NCI-H1417 (cell line): Measurements from ENCODE around the gene AMACR.

Experiments
- DNase-seq, 3 experiments: peaks; one replicate each; lab custom pipeline; 2025; lab: John Stamatoyannopoulos, UW

The AMACR gene

DNA sequence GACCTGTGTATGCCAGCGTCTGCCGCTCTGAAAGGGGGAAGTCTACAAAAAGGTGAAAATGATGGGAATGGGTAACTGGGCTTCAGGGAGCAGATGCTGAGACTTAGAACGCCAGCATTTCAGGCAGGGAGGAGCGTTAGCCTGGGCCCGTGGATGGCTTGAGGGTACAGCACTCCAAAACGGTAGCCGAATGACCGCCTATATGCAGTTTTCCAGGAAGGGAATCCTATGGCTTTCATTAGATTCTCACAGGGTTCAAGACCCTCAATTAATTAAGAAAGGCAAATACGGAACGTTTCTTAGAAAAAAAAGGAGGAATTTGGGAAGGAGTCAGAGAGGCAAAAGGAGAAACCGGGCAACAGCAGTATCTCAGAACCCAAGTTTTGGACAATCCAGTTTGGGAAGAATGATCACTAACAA lies 639 bp downstream of the AMACR start:
- peak in 2 of 3 experiments; percentile 63 to 74 for DNase-seq

- no peak for DNase-seq
Measured at GRCh38 chr5:34005681-34006080, 2.2 kb downstream of the AMACR start.

DNA sequence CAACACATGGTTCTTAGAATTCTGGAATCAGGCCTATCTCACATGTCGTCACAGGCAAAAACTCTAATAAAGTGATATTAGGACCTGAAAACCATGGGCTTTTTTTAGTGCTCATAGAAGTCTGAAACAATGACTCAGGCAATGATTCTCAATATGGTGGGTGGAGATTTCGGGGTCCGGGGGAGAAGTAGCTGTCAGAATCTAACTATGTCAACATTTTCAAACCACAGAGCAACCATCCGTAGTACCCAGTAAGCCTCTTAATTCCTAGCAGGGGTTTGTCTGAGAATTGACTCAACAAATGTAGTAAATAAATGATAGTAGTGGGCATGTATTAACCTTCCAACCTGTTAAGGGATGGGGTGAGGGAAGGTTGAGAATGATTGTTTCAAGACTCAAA lies 2.6 kb downstream of the AMACR start:
- no peak for DNase-seq

- no peak for DNase-seq
Measured at GRCh38 chr5:34003941-34004340, 3.9 kb downstream of the AMACR start.

GRCh38 chr5:34002629-34003328 lies 5.1 kb downstream of the AMACR start:
- no peak for DNase-seq

DNA sequence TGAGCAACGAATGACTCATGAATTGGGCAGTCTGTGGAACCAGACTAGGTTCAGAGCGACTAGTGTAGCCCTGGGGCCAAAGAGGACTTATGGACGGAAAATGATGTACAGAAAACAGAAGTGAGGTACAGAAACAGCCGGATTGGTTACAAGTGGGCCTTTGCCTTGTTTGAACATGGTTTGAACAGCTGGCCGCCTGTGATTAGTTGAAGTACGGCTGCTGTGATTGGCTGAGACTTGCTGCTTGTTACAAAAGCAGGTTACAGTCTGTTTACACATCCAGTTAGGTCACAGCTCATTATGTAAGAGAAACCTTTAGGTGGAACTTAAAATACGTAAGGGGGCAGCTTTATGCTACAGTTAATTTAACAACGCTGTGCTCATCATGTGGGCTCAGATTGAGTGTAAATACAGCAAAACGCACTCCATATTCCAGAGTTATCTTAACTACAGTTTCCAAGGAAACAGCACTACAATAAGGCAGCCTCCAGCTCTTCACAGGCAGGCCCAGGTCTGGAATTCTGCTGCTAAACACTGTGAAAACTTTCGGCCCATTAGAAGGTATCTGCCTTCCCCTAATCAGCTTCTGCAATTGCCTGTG lies 6.5 kb downstream of the AMACR start:
- DNase-seq: peak; percentile 79 to 96 (median 85)

DNA sequence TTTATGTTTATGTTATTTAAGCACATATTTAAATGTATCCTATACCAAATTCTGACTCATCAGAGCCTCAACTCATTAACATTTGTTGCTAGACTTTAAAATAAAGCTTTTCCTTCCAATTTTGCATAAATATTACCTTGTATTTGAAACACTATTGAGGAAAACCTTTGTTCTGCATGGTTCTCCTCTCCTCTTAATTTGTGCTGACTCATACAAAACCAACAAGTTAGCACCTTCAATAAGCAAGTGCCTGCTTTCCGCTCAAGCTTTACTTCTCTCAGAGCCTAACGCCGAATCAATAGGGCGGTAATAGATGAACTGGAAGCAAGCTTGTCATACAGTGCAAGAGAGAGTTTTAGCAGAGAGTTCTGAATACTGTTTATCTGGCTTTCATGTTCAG lies 7.9 kb downstream of the AMACR start:
- DNase-seq: no peak

DNA sequence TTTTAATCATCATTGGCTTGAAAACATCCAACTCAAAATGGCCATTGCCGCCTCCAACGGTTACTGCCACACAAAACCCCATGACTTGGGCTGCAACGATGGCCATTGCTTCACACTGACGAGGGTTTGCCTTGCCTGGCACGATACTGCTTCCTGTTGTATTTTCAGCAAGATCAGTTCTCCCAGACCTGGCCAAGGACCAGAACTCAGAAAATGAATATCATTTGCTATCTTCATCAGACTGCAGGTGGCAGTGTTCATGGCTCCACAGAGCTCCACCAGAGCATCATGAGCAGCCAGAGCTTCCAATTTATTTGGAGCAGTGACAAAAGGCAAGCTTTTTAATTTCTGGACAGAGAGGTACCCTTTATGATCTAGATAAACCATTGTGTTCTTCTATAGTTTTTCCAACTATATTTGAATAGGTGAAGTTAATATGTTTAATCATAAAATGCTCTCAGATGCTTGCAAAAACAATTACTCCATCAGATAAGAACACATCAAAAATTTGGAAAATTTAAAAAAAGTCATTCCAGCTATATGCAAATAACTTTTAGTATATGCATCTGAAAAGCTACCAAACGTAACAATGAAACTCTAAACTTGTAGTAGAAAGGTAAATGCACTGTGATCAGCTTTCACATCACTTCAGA lies 10.4 kb downstream of the AMACR start:
- DNase-seq: peak; percentile 38 to 73 (median 69)

DNA sequence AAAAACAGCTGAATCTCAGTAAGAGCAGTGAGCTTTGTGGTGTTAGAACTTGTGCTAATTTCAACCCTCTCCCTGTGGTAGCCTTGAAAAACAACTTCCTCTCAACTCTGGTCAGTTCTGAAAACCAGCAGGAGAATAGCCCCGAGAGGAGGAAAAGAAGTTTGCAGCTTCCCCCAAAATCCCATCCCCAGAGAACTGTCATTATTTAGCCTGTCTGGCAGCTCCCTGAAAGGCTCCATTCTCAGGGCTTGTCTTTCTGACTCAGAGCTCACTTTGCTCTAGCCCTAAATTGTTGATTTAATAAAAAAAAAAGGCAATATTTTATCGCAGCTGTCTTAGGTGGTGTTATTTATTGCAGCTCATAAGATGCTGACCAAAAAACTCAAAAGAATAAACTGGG lies 12.0 kb downstream of the AMACR start:
- no peak for DNase-seq

- DNase-seq: peak in 2 of 3 experiments; percentile 8 to 17
Measured at GRCh38 chr5:33994845-33995244, 13.0 kb downstream of the AMACR start.

DNA sequence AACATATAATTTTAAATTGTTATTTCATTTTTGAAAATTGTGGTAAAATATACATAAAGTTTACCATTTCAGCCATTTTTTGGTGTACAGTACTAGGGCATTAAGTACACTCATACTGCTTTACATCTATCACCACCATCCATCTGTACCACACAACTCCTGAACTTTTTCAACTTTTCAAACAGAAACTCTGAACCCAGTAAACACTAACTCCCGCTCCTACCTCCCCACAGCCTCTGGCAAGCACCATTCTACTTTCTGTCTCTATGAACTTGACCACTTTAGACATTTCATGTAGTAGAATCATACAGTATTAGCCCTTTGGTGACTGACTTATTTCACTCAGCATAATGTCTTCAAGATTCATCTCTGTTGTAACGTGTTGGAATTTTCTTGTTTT lies 15.0 kb downstream of the AMACR start:
- DNase-seq: no peak

- DNase-seq: no peak
Measured at GRCh38 chr5:33985447-33985846, 22.4 kb downstream of the AMACR start.

DNA sequence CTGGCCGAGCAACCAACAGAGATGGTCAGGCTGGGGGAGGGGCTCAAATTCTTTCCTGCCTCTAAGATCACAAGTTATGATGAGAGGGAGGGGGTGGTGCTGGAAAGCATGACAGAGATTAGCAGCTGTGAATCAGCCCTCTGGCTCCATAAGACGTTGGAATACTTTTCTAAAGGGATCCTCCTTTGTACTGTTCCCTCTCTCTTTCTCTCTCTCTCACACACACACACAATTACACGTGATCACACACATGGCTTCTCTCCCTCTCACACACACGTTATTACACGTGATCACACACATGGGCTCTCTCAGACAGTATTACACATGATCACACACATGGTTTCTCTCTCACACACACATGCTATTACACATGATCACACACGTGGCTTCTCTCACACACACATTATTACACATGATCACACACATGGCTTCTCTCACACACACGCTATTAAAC lies 23.2 kb downstream of the AMACR start, which contains the start of gene SLC45A2:
Gene SLC45A2, minus strand, starts transcription at position 23 of the 454 bp plus-strand sequence. CDS start 110 bp downstream, outside the sequence.
- no peak for DNase-seq

- no peak for DNase-seq
Measured at GRCh38 chr5:33984178-33984577, 23.7 kb downstream of the AMACR start.

GRCh38 chr5:33981408-33982162 lies 26.3 kb downstream of the AMACR start:
- no peak for DNase-seq

- no peak for DNase-seq
Measured at GRCh38 chr5:33980030-33980429, 27.8 kb downstream of the AMACR start.

- DNase-seq: no peak
Measured at GRCh38 chr5:33978306-33978705, 29.5 kb downstream of the AMACR start.

- DNase-seq: no peak
Measured at GRCh38 chr5:33976307-33976706, 31.5 kb downstream of the AMACR start.

DNA sequence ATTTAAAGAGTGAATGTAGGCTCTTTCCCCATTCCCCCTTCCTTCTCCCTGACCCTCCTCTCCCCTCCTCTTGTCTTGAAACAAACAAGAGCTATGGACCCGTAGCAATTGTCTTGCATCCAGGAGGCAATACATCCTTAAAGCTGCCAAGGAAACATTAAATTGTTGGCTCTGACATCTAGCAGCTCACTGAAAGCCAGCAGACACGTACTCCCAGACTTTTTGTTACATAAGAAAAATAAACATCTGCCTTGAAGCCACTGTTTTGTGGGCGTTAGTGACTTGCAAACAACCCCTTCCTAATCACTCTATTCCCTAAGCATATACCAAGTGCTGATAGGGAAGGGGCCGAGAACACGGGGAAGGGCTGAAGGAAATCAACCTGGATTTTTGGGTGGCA lies 32.0 kb downstream of the AMACR start:
- DNase-seq: peak in 1 of 3 experiments; percentile 11

- DNase-seq: no peak
Measured at GRCh38 chr5:33973271-33973670, 34.6 kb downstream of the AMACR start.

GRCh38 chr5:33969572-33970452 lies 38.0 kb downstream of the AMACR start:
- peak; percentile 12 to 63 (median 23) for DNase-seq
